ENCODE results near the gene CNTN1.

GRCh38 chr12:40942326-40942725 lies 250.1 kb downstream of the CNTN1 start:
- TF ChIP-seq POLR2AphosphoS5 (IDR thresholded peaks at IDR 0.05): no peak
- TF ChIP-seq, protein P1, sequence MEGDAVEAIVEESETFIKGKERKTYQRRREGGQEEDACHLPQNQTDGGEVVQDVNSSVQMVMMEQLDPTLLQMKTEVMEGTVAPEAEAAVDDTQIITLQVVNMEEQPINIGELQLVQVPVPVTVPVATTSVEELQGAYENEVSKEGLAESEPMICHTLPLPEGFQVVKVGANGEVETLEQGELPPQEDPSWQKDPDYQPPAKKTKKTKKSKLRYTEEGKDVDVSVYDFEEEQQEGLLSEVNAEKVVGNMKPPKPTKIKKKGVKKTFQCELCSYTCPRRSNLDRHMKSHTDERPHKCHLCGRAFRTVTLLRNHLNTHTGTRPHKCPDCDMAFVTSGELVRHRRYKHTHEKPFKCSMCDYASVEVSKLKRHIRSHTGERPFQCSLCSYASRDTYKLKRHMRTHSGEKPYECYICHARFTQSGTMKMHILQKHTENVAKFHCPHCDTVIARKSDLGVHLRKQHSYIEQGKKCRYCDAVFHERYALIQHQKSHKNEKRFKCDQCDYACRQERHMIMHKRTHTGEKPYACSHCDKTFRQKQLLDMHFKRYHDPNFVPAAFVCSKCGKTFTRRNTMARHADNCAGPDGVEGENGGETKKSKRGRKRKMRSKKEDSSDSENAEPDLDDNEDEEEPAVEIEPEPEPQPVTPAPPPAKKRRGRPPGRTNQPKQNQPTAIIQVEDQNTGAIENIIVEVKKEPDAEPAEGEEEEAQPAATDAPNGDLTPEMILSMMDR (IDR thresholded peaks at IDR 0.05): no peak

Measured in prostate gland (tissue), 2 donors.